ENCODE measurements around the gene FOXL2. TPM values are rescaled to one million over a fixed set of nuclear protein-coding genes. Genes with fewer than 3 reads are reported as not detected.

The FOXL2 gene
- total and polyA plus RNA-seq, 9 of the 15 experiments (the other 6 are each of a cell fraction or from before 2014, with no cell fraction given) = 0.27 to 22.1 (median 3.2) TPM

- DNase-seq (ENCODE audit: extremely low read depth in 1 of 4, low spot score in 3 of 4) = peak in 3 of 4 experiments; percentile 31 to 73 (median 55)
- peak; percentile 1; the same call in 2 of the 3 replicates for ATAC-seq
- intact Hi-C loops (cut with micrococcal nuclease) = loop anchor here (2.0 to 10.0 kb wide), 2 partner anchors 35 to 879 kb away; no protein-coding TSS in a partner anchor
- no peaks in the 10 kb centered on the region; the same call in 1 of the 2 replicates for H4K20me1 ChIP-seq (replicated peaks; ENCODE audit: control insufficient read depth, insufficient read depth, low read length)
- peak; percentile 80 for FAIRE-seq
- WGBS (ENCODE audit: insufficient coverage, low coverage, missing lambda C conversion rate) = under 1% methylated on average over 30 of the region's 30 CpGs
- no peaks in the 10 kb centered on the region for H3K27me3 ChIP-seq (ENCODE audit: control insufficient read depth in 2 of 2, insufficient read depth in 2 of 2, low read length in 2 of 2)
- peaks cover 72% of the 10 kb centered on the region for H3K79me2 ChIP-seq (ENCODE audit: control insufficient read depth, insufficient read depth, low read length)
- H3K9ac ChIP-seq (ENCODE audit: insufficient read depth in 1 of 2, low read depth in 2 of 2, low read length in 2 of 2) = peak overlapping the region; percentile 78 to 85
- H3K36me3 ChIP-seq (ENCODE audit: control insufficient read depth, insufficient read depth, low read length) = peaks cover 20% of the 10 kb centered on the region
- in situ Hi-C loops (cut with MboI) = loop anchor here (25.0 kb wide), 1 partner anchor 882 kb away; no protein-coding TSS in a partner anchor
- H3K4me2 ChIP-seq (ENCODE audit: insufficient read depth, low read length) = peak overlapping the region; percentile 87
- no peaks in the 10 kb centered on the region for H3K9me3 ChIP-seq (replicated peaks; ENCODE audit: control insufficient read depth, insufficient read depth, low read depth, low read length)
- H3K4me3 ChIP-seq = peak overlapping the region; percentile 59
- peak overlapping the region; percentile 90 for H2AFZ ChIP-seq (ENCODE audit: low read depth, low read length)
- H3K9me1 ChIP-seq (ENCODE audit: control insufficient read depth, insufficient read depth, low read length) = no peaks in the 10 kb centered on the region
- H3K27ac ChIP-seq (ENCODE audit: extremely low read depth, low read depth, low read length) = peak overlapping the region; percentile 79
- BruUV-seq (replicated peaks) = TSS peak; percentile 39
- CTCF ChIA-PET (ENCODE audit: low intra/inter-chr PET ratio) = interaction anchor here (0.9 kb wide), 1 partner anchor 385 kb away, joined by 3 read pairs; no protein-coding TSS in a partner anchor
- H3K4me1 ChIP-seq (replicated peaks in 1 of 2; ENCODE audit: control insufficient read depth in 2 of 2, insufficient read depth in 2 of 2, low read length in 2 of 2) = peaks cover 22 to 56% of the 10 kb centered on the region in 2 experiments; a peak in 4 of 5 replicates
- POLR2A ChIA-PET = interaction anchor here (0.6 to 2.0 kb wide), 9 partner anchors 8 to 607 kb away, joined by 3 to 10 read pairs (median 3); no protein-coding TSS in a partner anchor
- TF ChIP-seq SAFB2 (IDR thresholded peaks at IDR 0.05; ENCODE audit: borderline replicate concordance, low read depth, low read length, severe bottlenecking) (no peak), CREB1 (IDR thresholded peaks at IDR 0.05) (peak; percentile 80), CREB1 (CRISPR knock-in tag; IDR thresholded peaks at IDR 0.05) (no peak), NBN (IDR thresholded peaks at IDR 0.05; ENCODE audit: low read depth) (peak; percentile 59), ATF1 (CRISPR knock-in tag; IDR thresholded peaks at IDR 0.05) (no peak), ATF1 (tag; IDR thresholded peaks at IDR 0.05) (peak; percentile 80), SOX6 (IDR thresholded peaks at IDR 0.05) (peak; percentile 48; the same call in 1 of the 2 replicates), ZNF512 (tag; IDR thresholded peaks at IDR 0.05) (0 out of 2 replicates have a peak, but pooled peaks have one; percentile 45), GTF2E2 (tag; IDR thresholded peaks at IDR 0.05) (peak; percentile 32; the same call in 1 of the 2 replicates), POLR2B (IDR thresholded peaks at IDR 0.05; ENCODE audit: low read depth, partially characterized antibody) (peak; percentile 32), HMBOX1 (IDR thresholded peaks at IDR 0.05) (peak; percentile 17; the same call in 1 of the 2 replicates), JUND (IDR thresholded peaks at IDR 0.05; ENCODE audit: borderline replicate concordance, low read depth, low read length) (peak; percentile 67), JUND (tag; IDR thresholded peaks at IDR 0.05; ENCODE audit: borderline replicate concordance, low read depth, low read length) (no peak; the same call in 2 of the 3 replicates), ZEB2 (IDR thresholded peaks at IDR 0.05) (0 out of 2 replicates have a peak, but pooled peaks have one; percentile 13), ZNF280A (IDR thresholded peaks at IDR 0.05; ENCODE audit: low read depth, partially characterized antibody) (no peak), SMARCA4 (IDR thresholded peaks at IDR 0.05) (peak; percentile 36; the same call in 1 of the 2 replicates), MBD2 (IDR thresholded peaks at IDR 0.05; ENCODE audit: borderline replicate concordance, low read depth) (peak; percentile 23; the same call in 1 of the 2 replicates), SP1 (CRISPR knock-in tag; IDR thresholded peaks at IDR 0.05) (0 out of 2 replicates have a peak, but pooled peaks have one; percentile 14)
Measured at GRCh38 chr3:138943724-138944653, 2.9 kb downstream of the FOXL2 start.
